ENCODE data around the gene SEC24D. TPM values are rescaled to one million over a fixed set of nuclear protein-coding genes. Genes with fewer than 3 reads are reported as not detected.

The SEC24D gene
- total and polyA plus RNA-seq, 2 donors (not counting 3 experiments of a cell fraction or from before 2014, with no cell fraction given), result 81.5 to 127 TPM

DNA sequence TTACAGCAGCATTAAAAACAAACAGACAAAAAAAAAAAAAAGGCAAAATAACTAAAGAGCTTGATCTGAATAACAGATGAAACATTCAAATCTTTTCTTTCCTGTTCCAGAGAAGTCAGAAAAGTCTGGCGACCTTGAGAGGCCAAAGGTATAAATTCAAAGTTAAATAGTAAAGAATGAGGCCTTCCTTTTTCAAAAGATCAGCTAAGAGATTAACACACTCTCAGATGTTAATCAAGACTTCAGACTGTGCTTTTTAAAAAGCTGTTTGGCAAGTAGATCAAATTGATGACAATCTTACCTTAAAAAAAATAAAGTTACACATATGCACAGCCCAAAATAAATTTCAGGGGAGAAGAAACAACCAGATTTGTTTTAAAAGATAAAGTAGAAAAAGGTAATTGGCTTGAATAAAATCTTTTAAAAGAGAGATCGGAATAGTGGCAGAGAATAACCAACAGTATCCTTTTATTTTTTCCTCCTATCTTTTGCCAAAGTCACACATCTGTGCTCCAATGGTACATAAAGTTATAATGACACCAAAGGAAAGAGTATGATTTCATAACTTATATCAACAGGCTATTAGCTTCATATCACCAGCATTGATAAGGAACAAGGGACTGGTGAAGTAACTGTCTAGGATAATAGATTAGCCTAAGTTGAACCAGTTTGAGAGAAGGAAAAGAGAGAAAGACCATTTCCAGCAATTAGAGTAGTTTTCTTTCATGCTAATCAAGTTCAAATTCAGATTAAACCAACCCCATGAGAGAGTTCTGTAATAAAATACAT lies 80.3 kb downstream of the SEC24D start:
- Histone ChIP-seq H2AFZ (ENCODE audit: low read depth, low read length) (no peak overlapping the region), H3K9me1 (replicated peaks; ENCODE audit: control insufficient read depth, extremely low read depth, insufficient read depth, low read length) (no peaks in the 10 kb centered on the region), H3K27me3 (ENCODE audit: control insufficient read depth in 2 of 2, insufficient read depth in 2 of 2, low read length in 2 of 2) (no peaks in the 10 kb centered on the region), H3K36me3 (ENCODE audit: control insufficient read depth in 2 of 2, extremely low read depth in 1 of 2, insufficient read depth in 2 of 2, low read length in 2 of 2) (peaks cover 16 to 24% of the 10 kb centered on the region in 2 experiments), H3K9ac (replicated peaks; ENCODE audit: extremely low read depth, insufficient read depth, low read length) (no peak overlapping the region), H3K79me2 (ENCODE audit: control insufficient read depth, insufficient read depth, low read length) (peaks cover 5% of the 10 kb centered on the region), H4K20me1 (replicated peaks; ENCODE audit: control insufficient read depth, extremely low read depth, insufficient read depth, low read length) (no peaks in the 10 kb centered on the region), H3K4me3 (replicated peaks in 1 of 3; ENCODE audit: insufficient read depth in 1 of 3, low read depth in 1 of 3, low read length in 3 of 3) (no peak overlapping the region), H3K4me1 (ENCODE audit: control insufficient read depth, extremely low read depth, insufficient read depth, low read length) (peaks cover 22% of the 10 kb centered on the region), H3K4me2 (ENCODE audit: insufficient read depth, low read length) (no peak overlapping the region), H3K27ac (ENCODE audit: insufficient read depth, low read depth, low read length) (no peak overlapping the region), H3K9me3 (replicated peaks; ENCODE audit: control insufficient read depth, insufficient read depth, low read length) (no peaks in the 10 kb centered on the region)
- TF ChIP-seq POLR2A (IDR thresholded peaks at IDR 0.05; ENCODE audit: low read depth, low read length), result no peak
- TF ChIP-seq GATA2 (IDR thresholded peaks at IDR 0.05; ENCODE audit: insufficient read depth, insufficient read length, low read depth, low read length), result no peak
- TF ChIP-seq MYC (IDR thresholded peaks at IDR 0.05; ENCODE audit: low read depth, low read length), result no peak
- TF ChIP-seq EZH2 (IDR thresholded peaks at IDR 0.05; ENCODE audit: borderline replicate concordance, low read depth, low read length, severe bottlenecking), result no peak
- TF ChIP-seq, protein P1, sequence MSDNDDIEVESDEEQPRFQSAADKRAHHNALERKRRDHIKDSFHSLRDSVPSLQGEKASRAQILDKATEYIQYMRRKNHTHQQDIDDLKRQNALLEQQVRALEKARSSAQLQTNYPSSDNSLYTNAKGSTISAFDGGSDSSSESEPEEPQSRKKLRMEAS (IDR thresholded peaks at IDR 0.05; ENCODE audit: insufficient read depth, insufficient read length), result no peak
- TF ChIP-seq, protein P2, sequence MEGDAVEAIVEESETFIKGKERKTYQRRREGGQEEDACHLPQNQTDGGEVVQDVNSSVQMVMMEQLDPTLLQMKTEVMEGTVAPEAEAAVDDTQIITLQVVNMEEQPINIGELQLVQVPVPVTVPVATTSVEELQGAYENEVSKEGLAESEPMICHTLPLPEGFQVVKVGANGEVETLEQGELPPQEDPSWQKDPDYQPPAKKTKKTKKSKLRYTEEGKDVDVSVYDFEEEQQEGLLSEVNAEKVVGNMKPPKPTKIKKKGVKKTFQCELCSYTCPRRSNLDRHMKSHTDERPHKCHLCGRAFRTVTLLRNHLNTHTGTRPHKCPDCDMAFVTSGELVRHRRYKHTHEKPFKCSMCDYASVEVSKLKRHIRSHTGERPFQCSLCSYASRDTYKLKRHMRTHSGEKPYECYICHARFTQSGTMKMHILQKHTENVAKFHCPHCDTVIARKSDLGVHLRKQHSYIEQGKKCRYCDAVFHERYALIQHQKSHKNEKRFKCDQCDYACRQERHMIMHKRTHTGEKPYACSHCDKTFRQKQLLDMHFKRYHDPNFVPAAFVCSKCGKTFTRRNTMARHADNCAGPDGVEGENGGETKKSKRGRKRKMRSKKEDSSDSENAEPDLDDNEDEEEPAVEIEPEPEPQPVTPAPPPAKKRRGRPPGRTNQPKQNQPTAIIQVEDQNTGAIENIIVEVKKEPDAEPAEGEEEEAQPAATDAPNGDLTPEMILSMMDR (IDR thresholded peaks at IDR 0.05; ENCODE audit: extremely low read depth in 1 of 2, insufficient read depth in 1 of 2, low read depth in 1 of 2, low read length in 2 of 2), result no peak
- no peak for TF ChIP-seq JUN (IDR thresholded peaks at IDR 0.05; ENCODE audit: borderline replicate concordance, insufficient read depth, insufficient read length, low read depth)
- BruUV-seq (replicated peaks), result no TSS peak
- POLR2A ChIA-PET, result no interaction called here
- DNase-seq (ENCODE audit: low read depth, low spot score) (no peak), FAIRE-seq (no peak)
- dilution Hi-C loops (cut with MboI; ENCODE audit: extremely low pct_ligation_motif_present, low sequenced_read_pairs), result no loop called here
- CTCF ChIA-PET, result interaction anchor here (1.1 kb wide), 2 partner anchors 9 to 16 kb away, joined by 3 to 4 read pairs; no protein-coding TSS in a partner anchor
- intact Hi-C loops (cut with micrococcal nuclease), result loop anchor here (2.0 kb wide), 1 partner anchor 21 kb away; no protein-coding TSS in a partner anchor
